LNCAP (cell line): ENCODE results near the gene CLEC2A.

Experiments
- TF ChIP-seq, protein P1 (sequence below): fragments of 450-650 bp; IDR thresholded peaks from 2 replicates; pipeline ENCODE4 v1.5.1; 2017; ENCODE audit warnings: mild to moderate bottlenecking

CLEC2A gene

DNA sequence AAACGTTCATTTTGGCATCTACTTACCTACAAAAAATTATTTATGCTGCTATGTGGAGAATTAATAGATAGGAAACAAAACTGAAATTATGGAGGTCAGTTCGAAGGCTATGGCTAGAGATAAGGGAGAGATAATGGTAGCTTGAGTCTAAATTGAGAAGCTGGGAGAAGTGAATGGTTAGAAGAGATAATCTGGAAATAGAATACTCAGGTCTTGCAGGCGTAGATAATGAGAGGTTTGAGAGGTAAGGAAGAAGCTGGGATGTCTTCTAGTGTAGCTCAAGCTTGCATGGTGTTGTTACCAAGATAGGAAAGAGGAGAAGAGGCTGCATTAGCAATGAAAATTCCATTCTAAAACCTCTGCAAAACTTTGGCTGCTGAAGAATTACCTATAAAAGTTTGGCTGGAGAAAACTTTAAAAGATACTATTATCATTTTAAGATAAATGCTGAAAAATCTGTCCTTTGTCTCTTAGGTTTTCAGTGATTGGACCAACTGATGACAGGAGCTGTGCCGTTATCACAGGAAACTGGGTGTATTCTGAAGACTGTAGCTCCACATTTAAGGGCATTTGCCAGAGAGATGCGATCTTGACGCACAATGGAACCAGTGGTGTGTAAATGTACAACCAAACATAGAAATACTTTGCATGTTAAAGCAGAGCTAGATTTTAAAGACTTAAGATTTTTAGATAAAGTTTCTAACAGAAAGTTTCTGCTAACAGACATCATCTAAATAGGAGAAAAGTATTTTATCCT is 36.8 kb downstream of the CLEC2A start:
- TF ChIP-seq, protein P1, sequence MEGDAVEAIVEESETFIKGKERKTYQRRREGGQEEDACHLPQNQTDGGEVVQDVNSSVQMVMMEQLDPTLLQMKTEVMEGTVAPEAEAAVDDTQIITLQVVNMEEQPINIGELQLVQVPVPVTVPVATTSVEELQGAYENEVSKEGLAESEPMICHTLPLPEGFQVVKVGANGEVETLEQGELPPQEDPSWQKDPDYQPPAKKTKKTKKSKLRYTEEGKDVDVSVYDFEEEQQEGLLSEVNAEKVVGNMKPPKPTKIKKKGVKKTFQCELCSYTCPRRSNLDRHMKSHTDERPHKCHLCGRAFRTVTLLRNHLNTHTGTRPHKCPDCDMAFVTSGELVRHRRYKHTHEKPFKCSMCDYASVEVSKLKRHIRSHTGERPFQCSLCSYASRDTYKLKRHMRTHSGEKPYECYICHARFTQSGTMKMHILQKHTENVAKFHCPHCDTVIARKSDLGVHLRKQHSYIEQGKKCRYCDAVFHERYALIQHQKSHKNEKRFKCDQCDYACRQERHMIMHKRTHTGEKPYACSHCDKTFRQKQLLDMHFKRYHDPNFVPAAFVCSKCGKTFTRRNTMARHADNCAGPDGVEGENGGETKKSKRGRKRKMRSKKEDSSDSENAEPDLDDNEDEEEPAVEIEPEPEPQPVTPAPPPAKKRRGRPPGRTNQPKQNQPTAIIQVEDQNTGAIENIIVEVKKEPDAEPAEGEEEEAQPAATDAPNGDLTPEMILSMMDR: no peak

DNA sequence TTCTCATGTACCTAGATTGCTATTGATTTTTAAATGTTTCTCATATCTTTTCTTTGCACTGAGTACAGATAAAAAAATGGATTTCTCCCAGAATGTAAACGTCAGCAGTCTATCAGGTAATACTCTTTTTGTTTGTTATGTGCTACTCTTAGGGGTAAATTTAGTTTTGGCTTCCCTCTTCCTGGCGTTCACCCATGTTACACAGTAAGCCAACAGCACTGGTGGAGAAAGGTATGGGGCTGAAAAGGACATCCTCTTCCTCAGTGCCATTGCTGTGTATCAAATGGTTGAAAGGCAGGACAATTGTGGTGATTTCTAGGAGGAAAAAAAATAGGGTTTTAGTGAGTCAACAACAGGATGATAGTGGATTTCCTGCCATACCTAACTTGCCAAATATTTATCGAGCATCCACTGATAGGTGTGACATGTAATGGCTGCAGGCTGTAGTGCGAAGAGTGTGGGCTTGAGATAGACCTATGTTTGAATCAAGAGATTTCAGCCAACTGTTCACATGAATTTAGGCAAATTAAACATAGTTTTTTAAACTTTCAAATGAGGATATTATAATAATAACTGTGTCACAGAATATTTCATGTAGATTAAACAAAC is 43.4 kb downstream of the CLEC2A start:
- TF ChIP-seq, protein P1: no peak

DNA sequence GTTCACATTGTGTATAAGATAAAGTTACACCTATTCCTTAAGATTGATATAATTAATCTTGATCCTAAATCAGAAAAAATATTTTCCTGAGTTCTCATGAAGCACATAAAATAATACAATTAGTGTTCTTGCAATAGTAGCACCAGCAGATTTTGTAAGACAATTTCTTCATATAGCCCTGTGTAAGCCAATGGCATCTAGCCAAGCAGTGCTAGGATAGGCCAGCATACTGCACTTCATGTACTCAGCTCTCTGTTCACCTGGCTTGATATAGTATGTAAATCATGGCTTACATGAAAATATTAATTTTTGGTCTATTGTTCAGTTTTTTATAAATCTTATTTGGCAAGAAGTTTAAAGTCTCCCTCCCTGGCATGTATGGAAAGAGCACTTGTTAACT is 49.0 kb downstream of the CLEC2A start:
- TF ChIP-seq, protein P1: no peak

DNA sequence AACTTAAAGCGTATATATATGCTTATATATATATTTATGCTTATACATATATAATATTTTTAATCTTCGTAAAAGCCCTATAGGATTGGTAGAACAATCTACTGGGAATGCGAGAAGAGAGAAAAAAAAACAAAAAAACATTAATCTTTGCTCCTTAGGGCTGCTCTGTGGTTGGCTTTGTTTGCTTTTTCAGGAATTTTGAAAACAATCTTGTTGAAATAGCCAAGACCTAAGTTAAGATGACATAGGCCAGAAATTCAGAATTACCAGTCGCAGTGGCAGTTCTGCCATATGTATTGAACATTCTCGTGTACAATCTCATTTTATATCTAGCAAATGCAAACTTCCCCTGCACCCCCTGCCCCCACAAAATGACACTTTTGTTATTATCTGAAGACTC is 50.2 kb downstream of the CLEC2A start:
- TF ChIP-seq, protein P1: no peak

DNA sequence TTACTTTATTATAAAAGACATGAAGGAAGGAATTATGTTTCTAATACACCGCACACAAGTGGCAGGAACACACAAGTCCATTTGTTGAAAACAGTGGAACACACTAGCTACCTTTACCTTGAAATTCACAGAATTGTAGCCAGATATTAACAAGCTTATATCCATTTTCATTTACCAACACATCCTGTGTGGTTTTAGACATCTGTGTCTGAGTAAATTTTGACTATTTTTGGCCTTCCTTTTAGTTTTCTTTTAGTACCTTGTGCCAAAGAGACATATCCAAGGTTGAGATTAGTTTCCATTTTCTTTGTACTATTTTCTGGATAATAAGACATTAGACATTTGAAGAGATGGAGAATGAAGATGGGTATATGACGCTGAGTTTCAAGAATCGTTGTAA is 50.9 kb downstream of the CLEC2A start, which contains the start of gene KLRF2:
TSS of gene KLRF2 (plus strand) at position 244 of the 400 bp plus-strand sequence. CDS start at position 351, 107 bp downstream.
- TF ChIP-seq, protein P1: no peak

DNA sequence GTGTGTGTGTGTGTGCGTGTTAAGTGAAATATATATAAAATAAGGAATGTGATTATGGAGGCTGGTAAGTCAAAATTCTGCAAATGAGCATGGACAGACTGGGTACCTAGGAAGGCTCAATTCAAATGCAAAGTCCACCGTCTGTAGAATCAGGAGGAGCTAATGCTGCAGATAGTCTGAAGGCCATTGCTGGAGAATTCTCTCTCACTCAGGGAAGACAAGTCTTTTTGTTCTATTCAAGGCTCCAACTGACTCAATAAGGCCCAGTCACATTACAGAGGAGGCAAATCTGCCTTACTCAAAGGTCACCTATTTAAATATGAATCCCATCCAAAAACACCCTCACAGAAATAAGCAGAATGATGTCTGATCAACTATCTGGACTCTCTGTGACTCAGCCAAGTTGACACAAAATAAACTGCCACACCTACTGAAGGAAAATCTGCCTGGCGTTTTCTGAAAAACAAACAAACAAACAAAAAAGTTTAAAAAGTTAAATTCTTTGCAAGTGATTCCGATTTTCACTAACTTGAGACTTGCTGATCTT is 51.6 kb downstream of the CLEC2A start:
- TF ChIP-seq, protein P1: no peak

DNA sequence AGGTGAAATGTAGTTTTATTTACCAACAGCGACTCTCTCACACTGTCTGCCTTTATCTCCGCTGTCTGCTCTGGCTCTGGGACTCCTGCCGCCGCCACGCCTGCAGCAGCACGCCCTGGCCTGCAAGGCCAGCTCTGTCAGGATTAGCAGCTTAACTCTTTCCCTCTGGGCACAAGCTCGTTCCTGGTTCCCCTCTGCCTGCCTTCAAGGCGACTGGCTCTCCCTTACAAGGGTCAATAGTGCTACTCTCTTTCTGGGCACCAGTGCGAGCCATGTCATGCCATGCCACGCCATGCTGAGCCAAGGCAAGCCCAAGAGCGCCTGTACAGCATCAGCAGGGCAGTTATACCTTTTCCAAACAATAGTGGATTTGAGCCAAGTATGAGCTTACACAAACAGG is 59.4 kb downstream of the CLEC2A start:
- TF ChIP-seq, protein P1: no peak
